SH-SY5Y (cell line): ENCODE measurements around the gene SLC38A8.

ENCODE experiments used
- GATA2 ChIP-seq: IDR thresholded peaks from 2 replicates; pipeline ENCODE4 v1.6.1; 2011; ENCODE audit warnings: mild to moderate bottlenecking, low read depth, low read length
- GATA3 ChIP-seq: IDR thresholded peaks from 2 replicates; pipeline ENCODE4 v1.6.1; 2011; ENCODE audit warnings: low read depth, mild to moderate bottlenecking, low read length, moderate library complexity

GRCh38 chr16:83989300-83989699, 53.3 kb downstream of the SLC38A8 start:
- no peak for TF ChIP-seq GATA3
- no peak for TF ChIP-seq GATA2
